Stomach (tissue), 4 donors: ENCODE results near the gene CCR4.

Experiments used
- CTCF ChIP-seq, 7 experiments: fragments of 450-650 bp in 4 of 7; fragments of 200-600 bp in 3 of 7; sonication (generic) in 3 of 7; IDR thresholded peaks; one replicate each; pipeline ENCODE4 v1.5.1; 2016 to 2019; ENCODE audit warnings: antibody characterized with exemption in 7 of 7, control low read depth in 2 of 7, mild to moderate bottlenecking in 1 of 7
- POLR2A ChIP-seq, 4 donors: fragments of 450-650 bp; IDR thresholded peaks; one replicate each; pipeline ENCODE4 v1.6.1; 2016; ENCODE audit warnings: antibody characterized with exemption in 4 of 4, control low read depth in 2 of 4, mild to moderate bottlenecking in 1 of 4, moderate library complexity in 1 of 4
- POLR2AphosphoS5 ChIP-seq, 3 donors: sonication (generic); formaldehyde crosslinking; IDR thresholded peaks; one replicate each; pipeline ENCODE4 v1.6.1; 2016; ENCODE audit warnings: antibody characterized with exemption in 3 of 3

DNA sequence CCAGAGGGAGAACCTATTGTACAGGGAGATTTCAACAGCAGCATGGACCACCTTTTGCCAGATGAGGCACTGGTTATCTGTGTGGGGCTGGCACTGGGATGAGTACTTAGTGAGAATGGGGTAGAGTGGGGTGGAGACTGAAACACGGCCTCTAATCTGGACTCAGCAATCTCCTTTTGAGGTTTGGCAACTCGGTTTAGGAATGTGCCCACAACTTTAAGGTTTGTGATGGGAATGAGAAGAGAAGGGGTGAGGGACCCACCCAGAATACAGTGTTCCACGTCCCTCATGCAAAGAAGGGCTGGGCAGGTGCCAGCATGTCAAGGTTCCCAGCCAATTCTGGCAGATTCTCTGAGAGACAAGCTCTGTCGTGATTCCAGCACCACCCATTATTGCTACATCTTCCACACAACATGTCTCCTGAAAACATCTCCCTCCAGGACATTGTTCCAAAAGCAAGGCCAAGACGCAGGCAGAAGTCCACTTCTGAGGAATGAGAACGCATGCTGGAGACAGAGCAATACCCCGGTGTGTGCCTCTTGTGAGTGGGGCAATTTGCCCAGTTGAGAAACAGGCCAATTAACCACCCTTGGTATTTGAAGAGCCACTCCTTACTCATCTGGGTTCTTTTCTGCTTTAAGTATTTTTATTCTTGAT, 37.5 kb upstream of the CCR4 start:
- no peak for TF ChIP-seq CTCF (IDR thresholded peaks at IDR 0.05)
- no peak for TF ChIP-seq POLR2AphosphoS5 (IDR thresholded peaks at IDR 0.05)
- TF ChIP-seq POLR2A (IDR thresholded peaks at IDR 0.05), result no peak
